Tibial artery (tissue), 4 donors: ENCODE measurements around the gene CETN2.

ENCODE experiments used
- DNase-seq, 2 donors: peaks; one replicate each; pipeline ENCODE4 v3.0.0-alpha.2; 2019
- H3K27ac ChIP-seq, 2 donors: fragments of 200-600 bp; sonication (generic) in 1 of 2; 1 replicate in 1 of 2; 2 replicates in 1 of 2; pipeline ENCODE4 v1.5.1; 2018 to 2019; ENCODE audit warnings: mild to moderate bottlenecking in 1 of 2
- H3K27me3 ChIP-seq, 2 donors: fragments of 200-600 bp; sonication (generic) in 1 of 2; one replicate each; pipeline versions ENCODE4 v1.5.1 to v1.6.0; 2016 to 2019
- H3K36me3 ChIP-seq, 3 donors: fragments of 200-600 bp; sonication (generic) in 2 of 3; one replicate each; pipeline ENCODE4 v1.5.1; 2016 to 2019; ENCODE audit warnings: mild to moderate bottlenecking in 2 of 3
- H3K4me1 ChIP-seq, 4 donors: fragments of 200-600 bp; sonication (generic) in 2 of 4; 1 replicate in 3 of 4; 2 replicates in 1 of 4; pipeline ENCODE4 v1.5.1; 2016 to 2019
- H3K4me3 ChIP-seq, 2 donors: fragments of 200-600 bp; sonication (generic) in 1 of 2; 1 replicate in 1 of 2; 2 replicates in 1 of 2; pipeline ENCODE4 v1.5.1; 2018 to 2019; ENCODE audit warnings: mild to moderate bottlenecking in 2 of 2
- H3K9me3 ChIP-seq, 3 donors: fragments of 200-600 bp; sonication (generic) in 1 of 3; one replicate each; pipeline ENCODE4 v1.5.1; 2016 to 2019
- CTCF ChIP-seq, 2 experiments: fragments of 200-600 bp in 1 of 2; fragments of 450-650 bp in 1 of 2; IDR thresholded peaks; one replicate each; pipeline ENCODE4 v1.5.1; 2017 to 2019; ENCODE audit warnings: antibody characterized with exemption in 2 of 2, mild to moderate bottlenecking in 1 of 2, moderate library complexity in 1 of 2
- intact Hi-C: fragments of 100-400 bp; cut with DNase I; formaldehyde crosslinking; loops from one replicate; pipeline ENCODE4 v1.15.0; 2023; ENCODE audit warnings: low total_unique reads

Gene CETN2

GRCh38 chrX:152824841-152825374 is 5.6 kb downstream of the CETN2 start:
- intact Hi-C loops: no loop called here
- no peaks in the 10 kb centered on the region for H3K4me1 ChIP-seq
- no peak overlapping the region for H3K4me3 ChIP-seq
- no peak overlapping the region for H3K27ac ChIP-seq
- H3K36me3 ChIP-seq: no peaks in the 10 kb centered on the region
- H3K9me3 ChIP-seq: no peaks in the 10 kb centered on the region
- DNase-seq: no peak
- TF ChIP-seq CTCF (IDR thresholded peaks at IDR 0.05): no peak
- no peaks in the 10 kb centered on the region for H3K27me3 ChIP-seq

- H3K4me3 ChIP-seq: no peak overlapping the region
- H3K27ac ChIP-seq: no peak overlapping the region
- no peak for TF ChIP-seq CTCF (IDR thresholded peaks at IDR 0.05)
- no peaks in the 10 kb centered on the region for H3K9me3 ChIP-seq
- intact Hi-C loops: no loop called here
- H3K36me3 ChIP-seq: no peaks in the 10 kb centered on the region
- no peaks in the 10 kb centered on the region for H3K27me3 ChIP-seq
- DNase-seq: no peak
- no peaks in the 10 kb centered on the region for H3K4me1 ChIP-seq
Observed at GRCh38 chrX:152823657-152824056, 6.9 kb downstream of the CETN2 start.

GRCh38 chrX:152822383-152823086 is 8.0 kb downstream of the CETN2 start:
- no peak overlapping the region for H3K4me3 ChIP-seq
- no peak for TF ChIP-seq CTCF (IDR thresholded peaks at IDR 0.05)
- intact Hi-C loops: no loop called here

GRCh38 chrX:152821145-152821765 is 9.3 kb downstream of the CETN2 start:
- intact Hi-C loops: no loop called here
- Histone ChIP-seq H3K27me3 (no peaks in the 10 kb centered on the region), H3K9me3 (no peaks in the 10 kb centered on the region), H3K4me3 (no peak overlapping the region), H3K4me1 (no peaks in the 10 kb centered on the region), H3K27ac (no peak overlapping the region), H3K36me3 (no peaks in the 10 kb centered on the region)
- TF ChIP-seq CTCF (IDR thresholded peaks at IDR 0.05): no peak
- DNase-seq: no peak

More at GRCh38 chrX:152822383-152823086, 8.0 kb downstream of the CETN2 start:
- Histone ChIP-seq H3K9me3 (no peaks in the 10 kb centered on the region), H3K27ac (no peak overlapping the region), H3K36me3 (no peaks in the 10 kb centered on the region), H3K4me1 (no peaks in the 10 kb centered on the region), H3K27me3 (no peaks in the 10 kb centered on the region)
- DNase-seq: no peak

GRCh38 chrX:152819732-152820131 is 10.8 kb downstream of the CETN2 start:
- TF ChIP-seq CTCF (IDR thresholded peaks at IDR 0.05): no peak
- no peaks in the 10 kb centered on the region for H3K4me1 ChIP-seq
- H3K36me3 ChIP-seq: no peaks in the 10 kb centered on the region

More at GRCh38 chrX:152819732-152820131, 10.8 kb downstream of the CETN2 start:
- Histone ChIP-seq H3K9me3 (no peaks in the 10 kb centered on the region), H3K27ac (no peak overlapping the region), H3K4me3 (no peak overlapping the region), H3K27me3 (no peaks in the 10 kb centered on the region)
- DNase-seq: no peak
- intact Hi-C loops: loop anchor here (5.0 kb wide), 1 partner anchor 1853 kb away; no protein-coding TSS in a partner anchor
